MM.1S (cell line): ENCODE data around the gene ARL5C.

Source experiments
- DNase-seq: peaks from one replicate; pipeline ENCODE4 v3.0.0-alpha.2; 2015
- H2AFZ ChIP-seq: fragments of 300-600 bp; sonication (generic); 2 replicates; pipeline ENCODE4 v1.6.0; 2016; ENCODE audit warnings: antibody characterized with exemption, low read length
- H3F3A ChIP-seq: fragments of 300-600 bp; sonication (generic); 2 replicates; pipeline ENCODE4 v1.6.1; 2016; ENCODE audit warnings: mild to moderate bottlenecking, antibody characterized with exemption, low read length, moderate library complexity, mixed read lengths; ENCODE audit not compliant: insufficient read depth
- H3K27ac ChIP-seq: fragments of 300-600 bp; sonication (generic); 2 replicates; pipeline ENCODE4 v1.5.1; 2016; ENCODE audit warnings: mild to moderate bottlenecking, low read length
- H3K27me3 ChIP-seq: fragments of 300-600 bp; sonication (generic); replicated peaks from 2 replicates; pipeline ENCODE4 v1.6.0; 2016; ENCODE audit warnings: low read length; ENCODE audit not compliant: insufficient read depth
- H3K36me3 ChIP-seq: fragments of 300-600 bp; sonication (generic); replicated peaks from 2 replicates; pipeline ENCODE4 v1.6.1; 2016; ENCODE audit warnings: mild to moderate bottlenecking, low read length, mixed read lengths; ENCODE audit not compliant: insufficient read depth
- H3K4me1 ChIP-seq: fragments of 300-600 bp; sonication (generic); 2 replicates; pipeline ENCODE4 v1.6.1; 2016; ENCODE audit warnings: low read length, mixed read lengths
- H3K4me2 ChIP-seq: fragments of 300-600 bp; sonication (generic); 2 replicates; pipeline ENCODE4 v1.6.0; 2016; ENCODE audit warnings: low read depth, low read length
- H3K4me3 ChIP-seq: fragments of 300-600 bp; sonication (generic); 2 replicates; pipeline ENCODE4 v1.5.1; 2016; ENCODE audit warnings: low read length, mixed read lengths
- H3K79me2 ChIP-seq: fragments of 300-600 bp; sonication (generic); 2 replicates; pipeline ENCODE4 v1.6.1; 2016; ENCODE audit warnings: mixed run types, low read length, mixed read lengths
- H3K9ac ChIP-seq: fragments of 300-600 bp; sonication (generic); 2 replicates; pipeline ENCODE4 v1.6.1; 2016; ENCODE audit warnings: low read length, mixed read lengths
- H3K9me2 ChIP-seq: fragments of 300-600 bp; sonication (generic); replicated peaks from 2 replicates; pipeline ENCODE4 v1.6.1; 2016; ENCODE audit warnings: mild to moderate bottlenecking, low read length, mixed read lengths; ENCODE audit not compliant: insufficient read depth
- H3K9me3 ChIP-seq: fragments of 300-600 bp; sonication (generic); replicated peaks from 2 replicates; pipeline ENCODE4 v1.6.1; 2016; ENCODE audit warnings: mild to moderate bottlenecking, low read length, mixed read lengths; ENCODE audit not compliant: insufficient read depth
- H4K20me1 ChIP-seq: fragments of 300-600 bp; sonication (generic); 2 replicates; pipeline ENCODE4 v1.6.1; 2016; ENCODE audit warnings: mild to moderate bottlenecking, low read length, moderate library complexity, mixed read lengths; ENCODE audit not compliant: insufficient read depth
- EZH2 ChIP-seq: fragments of 300-600 bp; sonication (generic); optimal IDR thresholded peaks from 2 replicates; pipeline ENCODE3; 2017; ENCODE audit warnings: low read depth, mild to moderate bottlenecking, antibody characterized with exemption, low read length, mixed read lengths
- EZH2phosphoT487 ChIP-seq: fragments of 300-600 bp; sonication (generic); IDR thresholded peaks from 2 replicates; pipeline ENCODE4 v1.6.1; 2018; ENCODE audit warnings: antibody characterized with exemption, low read length
- TF ChIP-seq, protein P1 (sequence below): fragments of 300-600 bp; sonication (generic); IDR thresholded peaks from 2 replicates; pipeline ENCODE4 v1.5.1; 2016; ENCODE audit warnings: antibody characterized with exemption, low read length, mixed read lengths

Gene ARL5C

DNA sequence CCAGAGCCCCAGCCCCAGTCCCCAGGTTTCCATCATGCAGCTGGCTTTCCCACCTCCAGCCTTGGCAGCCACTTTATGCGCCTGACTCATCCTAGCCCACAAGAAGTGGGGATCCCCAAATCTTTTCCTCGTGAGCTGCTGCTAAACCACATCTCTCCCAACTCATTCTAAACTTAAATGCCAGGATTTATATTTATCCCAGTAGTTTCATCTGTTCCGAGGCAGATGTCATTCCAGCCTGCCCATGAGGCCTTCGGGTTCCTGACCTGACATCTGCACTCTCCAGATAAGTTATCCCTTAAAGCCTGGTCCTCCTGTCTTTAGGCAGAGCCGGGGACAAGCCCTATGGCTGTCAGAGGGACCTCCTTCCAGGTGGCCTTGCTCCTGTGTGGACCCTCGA lies 31.1 kb downstream of the ARL5C start:
- H3K36me3 ChIP-seq, result no peaks in the 10 kb centered on the region
- no peaks in the 10 kb centered on the region for H3K9me2 ChIP-seq
- no peaks in the 10 kb centered on the region for H3K79me2 ChIP-seq
- H3F3A ChIP-seq, result no peaks in the 10 kb centered on the region
- H4K20me1 ChIP-seq, result no peaks in the 10 kb centered on the region
- no peaks in the 10 kb centered on the region for H3K27me3 ChIP-seq
- no peak overlapping the region for H3K27ac ChIP-seq
- H3K4me2 ChIP-seq, result no peak overlapping the region
- H3K9ac ChIP-seq, result no peak overlapping the region
- H3K9me3 ChIP-seq, result no peaks in the 10 kb centered on the region
- no peak overlapping the region for H2AFZ ChIP-seq
- TF ChIP-seq EZH2, result no peak
- TF ChIP-seq EZH2phosphoT487, result no peak
- TF ChIP-seq, protein P1, sequence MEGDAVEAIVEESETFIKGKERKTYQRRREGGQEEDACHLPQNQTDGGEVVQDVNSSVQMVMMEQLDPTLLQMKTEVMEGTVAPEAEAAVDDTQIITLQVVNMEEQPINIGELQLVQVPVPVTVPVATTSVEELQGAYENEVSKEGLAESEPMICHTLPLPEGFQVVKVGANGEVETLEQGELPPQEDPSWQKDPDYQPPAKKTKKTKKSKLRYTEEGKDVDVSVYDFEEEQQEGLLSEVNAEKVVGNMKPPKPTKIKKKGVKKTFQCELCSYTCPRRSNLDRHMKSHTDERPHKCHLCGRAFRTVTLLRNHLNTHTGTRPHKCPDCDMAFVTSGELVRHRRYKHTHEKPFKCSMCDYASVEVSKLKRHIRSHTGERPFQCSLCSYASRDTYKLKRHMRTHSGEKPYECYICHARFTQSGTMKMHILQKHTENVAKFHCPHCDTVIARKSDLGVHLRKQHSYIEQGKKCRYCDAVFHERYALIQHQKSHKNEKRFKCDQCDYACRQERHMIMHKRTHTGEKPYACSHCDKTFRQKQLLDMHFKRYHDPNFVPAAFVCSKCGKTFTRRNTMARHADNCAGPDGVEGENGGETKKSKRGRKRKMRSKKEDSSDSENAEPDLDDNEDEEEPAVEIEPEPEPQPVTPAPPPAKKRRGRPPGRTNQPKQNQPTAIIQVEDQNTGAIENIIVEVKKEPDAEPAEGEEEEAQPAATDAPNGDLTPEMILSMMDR, result no peak
- no peaks in the 10 kb centered on the region for H3K4me1 ChIP-seq
- no peak for DNase-seq
- no peak overlapping the region for H3K4me3 ChIP-seq

DNA sequence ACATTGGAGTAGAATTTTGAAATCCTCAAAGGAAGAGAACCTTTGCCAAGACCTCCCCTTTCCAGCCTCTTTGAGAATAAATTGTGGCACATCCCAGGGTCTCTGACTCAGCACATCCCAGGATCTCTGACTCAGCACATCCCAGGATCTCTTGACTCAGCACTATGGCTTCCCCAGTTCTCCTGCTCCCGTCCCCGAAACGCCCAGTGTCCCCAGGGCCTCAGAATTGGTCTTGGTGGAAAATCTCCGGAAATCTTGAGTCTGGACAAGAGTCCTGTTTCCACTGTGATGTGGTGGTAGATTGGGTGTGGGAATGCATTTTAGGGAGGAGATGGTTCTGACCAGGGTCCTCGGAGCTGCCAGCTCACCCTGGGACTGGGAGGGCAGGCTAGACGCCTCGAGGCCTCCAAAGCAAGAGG lies 33.8 kb downstream of the ARL5C start:
- H3K4me2 ChIP-seq, result no peak overlapping the region
- no peak overlapping the region for H3K27ac ChIP-seq
- no peaks in the 10 kb centered on the region for H3K9me3 ChIP-seq
- H3K4me1 ChIP-seq, result no peaks in the 10 kb centered on the region
- H3K9ac ChIP-seq, result no peak overlapping the region
- H2AFZ ChIP-seq, result no peak overlapping the region
- no peaks in the 10 kb centered on the region for H3K36me3 ChIP-seq
- H4K20me1 ChIP-seq, result no peaks in the 10 kb centered on the region
- H3K79me2 ChIP-seq, result no peaks in the 10 kb centered on the region
- no peak overlapping the region for H3K4me3 ChIP-seq
- TF ChIP-seq EZH2phosphoT487 (no peak), EZH2 (no peak)
- TF ChIP-seq, protein P1, result no peak
- H3K27me3 ChIP-seq, result no peaks in the 10 kb centered on the region
- no peaks in the 10 kb centered on the region for H3F3A ChIP-seq
- no peak for DNase-seq
- no peaks in the 10 kb centered on the region for H3K9me2 ChIP-seq

DNA sequence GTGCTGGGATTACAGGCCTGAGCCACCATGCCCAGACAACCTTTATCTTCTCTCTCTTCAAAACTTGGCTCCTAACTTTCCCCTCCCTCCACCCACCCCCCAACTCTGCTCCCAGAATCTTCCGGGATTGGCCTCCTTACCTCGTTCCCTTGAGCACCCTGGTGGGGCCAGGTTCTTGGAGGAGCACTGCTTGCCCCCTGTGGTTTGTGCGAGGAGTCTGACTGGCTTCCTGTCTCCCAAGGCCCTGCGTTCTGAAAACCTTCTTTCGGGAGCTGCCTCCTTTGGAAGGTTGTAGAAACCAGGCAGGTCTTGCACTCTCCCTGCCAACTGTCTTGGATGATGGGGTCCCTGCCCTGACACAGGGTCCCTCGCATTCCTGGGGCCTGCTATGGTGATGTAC lies 34.3 kb downstream of the ARL5C start:
- Histone ChIP-seq H3K9me3 (no peaks in the 10 kb centered on the region), H3K4me2 (no peak overlapping the region), H3K4me3 (no peak overlapping the region), H3K9ac (no peak overlapping the region), H3K79me2 (no peaks in the 10 kb centered on the region), H3K27ac (no peak overlapping the region), H3K9me2 (no peaks in the 10 kb centered on the region), H2AFZ (no peak overlapping the region), H3K36me3 (no peaks in the 10 kb centered on the region), H3K4me1 (no peaks in the 10 kb centered on the region), H3K27me3 (no peaks in the 10 kb centered on the region), H4K20me1 (no peaks in the 10 kb centered on the region), H3F3A (no peaks in the 10 kb centered on the region)
- no peak for DNase-seq
- TF ChIP-seq EZH2phosphoT487 (no peak), EZH2 (no peak)
- TF ChIP-seq, protein P1, result no peak
